DMS53 (cell line): Measurements from ENCODE around the gene BOK.
"Not testable (repeated sequence)": the region's sequence is repeated elsewhere in the genome, so short reads cannot be mapped to it uniquely, and the experiment has no call there.

ENCODE experiments used
- DNase-seq: peaks from one replicate; lab custom pipeline; 2025; lab: John Stamatoyannopoulos, UW

The BOK gene

GRCh38 chr2:241572915-241573651, 14.5 kb downstream of the BOK start:
- DNase-seq, result not testable (repeated sequence)

GRCh38 chr2:241573741-241574140, 15.2 kb downstream of the BOK start:
- DNase-seq, result no peak

- no peak for DNase-seq
These were observed 16.5 kb downstream of the BOK start for GRCh38 chr2:241574911-241575623.

GRCh38 chr2:241575624-241576292, 17.2 kb downstream of the BOK start:
- DNase-seq, result no peak

- no peak for DNase-seq
These were observed 17.7 kb downstream of the BOK start for GRCh38 chr2:241576293-241576654.

GRCh38 chr2:241577413-241578122, 19.0 kb downstream of the BOK start:
- no peak for DNase-seq

GRCh38 chr2:241579281-241579680, 20.7 kb downstream of the BOK start:
- no peak for DNase-seq

- no peak for DNase-seq
These were observed 23.8 kb downstream of the BOK start for GRCh38 chr2:241582328-241582727.

- DNase-seq, result no peak
These were observed 24.3 kb downstream of the BOK start for GRCh38 chr2:241582806-241583205.

GRCh38 chr2:241584436-241584835, 25.9 kb downstream of the BOK start:
- DNase-seq, result no peak

- DNase-seq, result no peak
These were observed 28.2 kb downstream of the BOK start for GRCh38 chr2:241586564-241587264.

GRCh38 chr2:241589863-241590262, 31.3 kb downstream of the BOK start:
- DNase-seq, result not testable (repeated sequence)

GRCh38 chr2:241590496-241591455, 32.2 kb downstream of the BOK start:
- DNase-seq, result not testable (repeated sequence)

GRCh38 chr2:241592126-241592845, 33.7 kb downstream of the BOK start:
- no peak for DNase-seq

GRCh38 chr2:241593271-241593670, 34.7 kb downstream of the BOK start:
- DNase-seq, result no peak

- DNase-seq, result peak; percentile 31
These were observed 37.1 kb downstream of the BOK start for GRCh38 chr2:241595600-241596140.

- no peak for DNase-seq
These were observed 39.0 kb downstream of the BOK start for GRCh38 chr2:241597561-241597960.

GRCh38 chr2:241598061-241598460, 39.5 kb downstream of the BOK start:
- DNase-seq, result no peak

- DNase-seq, result peak; percentile 62
These were observed 39.9 kb downstream of the BOK start for GRCh38 chr2:241598487-241598886.

- DNase-seq, result no peak
These were observed 41.1 kb downstream of the BOK start for GRCh38 chr2:241599615-241600014.
